ENCODE measurements around the gene MAPRE2. TPM values are rescaled to one million over a fixed set of nuclear protein-coding genes. Genes with fewer than 3 reads are reported as not detected.

MAPRE2 gene
- total RNA-seq, 1 donor from 2014 or later = 47.9 TPM

GRCh38 chr18:35051641-35052377, 10.6 kb downstream of the MAPRE2 start:
- no peaks in the 10 kb centered on the region for H3K27me3 Mint-ChIP-seq
- no peak for TF ChIP-seq CTCF (IDR thresholded peaks at IDR 0.05; ENCODE audit: unreplicated experiment)
- DNase-seq (ENCODE audit: low spot score, unreplicated experiment) = no peak
- peaks cover 8% of the 10 kb centered on the region for H3K36me3 Mint-ChIP-seq (ENCODE audit: insufficient read depth)
- H3K9me3 Mint-ChIP-seq (ENCODE audit: low read depth) = peaks cover 4% of the 10 kb centered on the region
- peaks cover 23% of the 10 kb centered on the region for H3K4me1 Mint-ChIP-seq (ENCODE audit: low read depth)
- H3K4me3 Mint-ChIP-seq (ENCODE audit: low read depth) = no peak overlapping the region
- no peak overlapping the region for H3K27ac Mint-ChIP-seq

GRCh38 chr18:35054401-35054800, 13.2 kb downstream of the MAPRE2 start:
- no peak for DNase-seq (ENCODE audit: low spot score, unreplicated experiment)
- no peak for TF ChIP-seq CTCF (IDR thresholded peaks at IDR 0.05; ENCODE audit: unreplicated experiment)
- Mint-ChIP-seq H3K36me3 (ENCODE audit: insufficient read depth) (peaks cover 5% of the 10 kb centered on the region), H3K27me3 (no peaks in the 10 kb centered on the region), H3K27ac (no peak overlapping the region), H3K4me3 (ENCODE audit: low read depth) (no peak overlapping the region), H3K9me3 (ENCODE audit: low read depth) (no peaks in the 10 kb centered on the region), H3K4me1 (ENCODE audit: low read depth) (peaks cover 16% of the 10 kb centered on the region)

GRCh38 chr18:35055105-35055504, 13.9 kb downstream of the MAPRE2 start:
- Mint-ChIP-seq H3K9me3 (ENCODE audit: low read depth) (no peaks in the 10 kb centered on the region), H3K4me1 (ENCODE audit: low read depth) (peaks cover 17% of the 10 kb centered on the region), H3K27ac (no peak overlapping the region), H3K36me3 (ENCODE audit: insufficient read depth) (peaks cover 5% of the 10 kb centered on the region), H3K27me3 (no peaks in the 10 kb centered on the region), H3K4me3 (ENCODE audit: low read depth) (no peak overlapping the region)
- no peak for TF ChIP-seq CTCF (IDR thresholded peaks at IDR 0.05; ENCODE audit: unreplicated experiment)
- DNase-seq (ENCODE audit: low spot score, unreplicated experiment) = no peak

- peaks cover 18% of the 10 kb centered on the region for H3K4me1 Mint-ChIP-seq (ENCODE audit: low read depth)
- H3K9me3 Mint-ChIP-seq (ENCODE audit: low read depth) = no peaks in the 10 kb centered on the region
- no peak overlapping the region for H3K4me3 Mint-ChIP-seq (ENCODE audit: low read depth)
- TF ChIP-seq CTCF (IDR thresholded peaks at IDR 0.05; ENCODE audit: unreplicated experiment) = no peak
- H3K36me3 Mint-ChIP-seq (ENCODE audit: insufficient read depth) = peaks cover 5% of the 10 kb centered on the region
- H3K27me3 Mint-ChIP-seq = no peaks in the 10 kb centered on the region
- H3K27ac Mint-ChIP-seq = no peak overlapping the region
- no peak for DNase-seq (ENCODE audit: low spot score, unreplicated experiment)
Measured at GRCh38 chr18:35055726-35056125, 14.5 kb downstream of the MAPRE2 start.

- peaks cover 4% of the 10 kb centered on the region for H3K36me3 Mint-ChIP-seq (ENCODE audit: insufficient read depth)
- peaks cover 23% of the 10 kb centered on the region for H3K4me1 Mint-ChIP-seq (ENCODE audit: low read depth)
- no peak overlapping the region for H3K4me3 Mint-ChIP-seq (ENCODE audit: low read depth)
- DNase-seq (ENCODE audit: low spot score, unreplicated experiment) = no peak
- H3K27me3 Mint-ChIP-seq = no peaks in the 10 kb centered on the region
- no peak for TF ChIP-seq CTCF (IDR thresholded peaks at IDR 0.05; ENCODE audit: unreplicated experiment)
- no peaks in the 10 kb centered on the region for H3K9me3 Mint-ChIP-seq (ENCODE audit: low read depth)
- H3K27ac Mint-ChIP-seq = no peak overlapping the region
Measured at GRCh38 chr18:35059280-35059927, 18.2 kb downstream of the MAPRE2 start.

Measured in progenitor cell of endocrine pancreas (in vitro differentiated cells).